H1 (cell line): ENCODE results near the gene CELSR1.

Experiments
- EZH2 ChIP-seq: fragments of 200-600 bp; sonication (generic); IDR thresholded peaks from 2 replicates; pipeline ENCODE4 v1.7.1; 2012; ENCODE audit warnings: low read depth, mild to moderate bottlenecking, moderate library complexity, low read length, inconsistent platforms; ENCODE audit not compliant: severe bottlenecking
- POLR2A ChIP-seq, 2 experiments: IDR thresholded peaks; 1 replicate in 1 of 2; 2 replicates in 1 of 2; pipeline ENCODE4 v1.6.1; 2011; ENCODE audit warnings: low read depth in 2 of 2, low read length in 2 of 2, mild to moderate bottlenecking in 2 of 2; ENCODE audit errors: control extremely low read depth in 1 of 2
- POLR2AphosphoS5 ChIP-seq: IDR thresholded peaks from 2 replicates; pipeline ENCODE4 v1.6.1; 2011; ENCODE audit warnings: low read depth, low read length
- RAD21 ChIP-seq, 2 experiments: IDR thresholded peaks in 1 of 2; conservative IDR thresholded peaks in 1 of 2; 2 replicates each; pipeline ENCODE4 v1.6.1; 2011; ENCODE audit warnings: low read depth in 2 of 2, low read length in 2 of 2, improper control_type of control experiment in 1 of 2, inconsistent platforms in 1 of 2, mild to moderate bottlenecking in 1 of 2, moderate library complexity in 1 of 2
- TAF1 ChIP-seq: IDR thresholded peaks from 2 replicates; pipeline ENCODE4 v1.6.1; 2011; ENCODE audit warnings: mild to moderate bottlenecking, low read depth, low read length
- TBP ChIP-seq: IDR thresholded peaks from 2 replicates; pipeline ENCODE4 v1.6.1; 2011; ENCODE audit warnings: low read depth, low read length, improper control_type of control experiment
- YY1 ChIP-seq: IDR thresholded peaks from 2 replicates; pipeline ENCODE4 v1.6.1; 2011; ENCODE audit warnings: low read depth, mild to moderate bottlenecking, low read length
- TF ChIP-seq, protein P1 (sequence below): IDR thresholded peaks from 2 replicates; pipeline ENCODE4 v1.6.1; 2012; ENCODE audit warnings: inconsistent platforms
- TF ChIP-seq, protein P2 (sequence below): IDR thresholded peaks from 2 replicates; pipeline ENCODE4 v1.6.1; 2011; ENCODE audit warnings: low read depth, mild to moderate bottlenecking, low read length; ENCODE audit not compliant: insufficient read depth
- TF ChIP-seq, protein P3 (sequence below), 3 experiments: IDR thresholded peaks; 1 replicate in 2 of 3; 2 replicates in 1 of 3; pipeline versions ENCODE4 v1.5.1 to v1.6.1; 2011; ENCODE audit warnings: low read length in 3 of 3, mild to moderate bottlenecking in 3 of 3, inconsistent platforms in 2 of 3, low read depth in 1 of 3, moderate library complexity in 1 of 3; ENCODE audit not compliant: insufficient read depth in 1 of 3; ENCODE audit errors: control extremely low read depth in 1 of 3

DNA sequence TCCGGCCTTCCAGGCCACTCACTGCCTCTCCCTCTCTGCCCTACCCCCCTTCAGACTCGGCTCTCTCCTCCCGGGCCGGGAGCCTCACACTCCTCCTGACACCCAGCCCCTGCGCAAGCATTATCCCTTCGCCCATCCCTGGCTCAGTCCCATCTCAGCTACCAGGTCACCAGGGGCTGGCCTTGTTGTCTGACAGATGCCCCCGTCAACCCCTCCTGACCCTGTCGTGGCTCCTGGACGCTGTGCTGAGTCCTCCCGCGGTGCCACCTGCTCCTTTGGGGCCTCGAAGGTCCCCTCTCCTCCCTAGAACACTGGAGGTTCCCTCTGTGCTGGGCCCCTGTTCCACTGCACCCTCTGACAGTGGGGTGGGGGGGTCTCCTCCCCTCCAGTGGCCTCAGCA lies 169.0 kb downstream of the CELSR1 start:
- TF ChIP-seq, protein P1, sequence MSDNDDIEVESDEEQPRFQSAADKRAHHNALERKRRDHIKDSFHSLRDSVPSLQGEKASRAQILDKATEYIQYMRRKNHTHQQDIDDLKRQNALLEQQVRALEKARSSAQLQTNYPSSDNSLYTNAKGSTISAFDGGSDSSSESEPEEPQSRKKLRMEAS, result no peak
- no peak for TF ChIP-seq EZH2
- no peak for TF ChIP-seq TBP
- TF ChIP-seq, protein P2, sequence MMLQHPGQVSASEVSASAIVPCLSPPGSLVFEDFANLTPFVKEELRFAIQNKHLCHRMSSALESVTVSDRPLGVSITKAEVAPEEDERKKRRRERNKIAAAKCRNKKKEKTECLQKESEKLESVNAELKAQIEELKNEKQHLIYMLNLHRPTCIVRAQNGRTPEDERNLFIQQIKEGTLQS, result no peak
- TF ChIP-seq, protein P3, sequence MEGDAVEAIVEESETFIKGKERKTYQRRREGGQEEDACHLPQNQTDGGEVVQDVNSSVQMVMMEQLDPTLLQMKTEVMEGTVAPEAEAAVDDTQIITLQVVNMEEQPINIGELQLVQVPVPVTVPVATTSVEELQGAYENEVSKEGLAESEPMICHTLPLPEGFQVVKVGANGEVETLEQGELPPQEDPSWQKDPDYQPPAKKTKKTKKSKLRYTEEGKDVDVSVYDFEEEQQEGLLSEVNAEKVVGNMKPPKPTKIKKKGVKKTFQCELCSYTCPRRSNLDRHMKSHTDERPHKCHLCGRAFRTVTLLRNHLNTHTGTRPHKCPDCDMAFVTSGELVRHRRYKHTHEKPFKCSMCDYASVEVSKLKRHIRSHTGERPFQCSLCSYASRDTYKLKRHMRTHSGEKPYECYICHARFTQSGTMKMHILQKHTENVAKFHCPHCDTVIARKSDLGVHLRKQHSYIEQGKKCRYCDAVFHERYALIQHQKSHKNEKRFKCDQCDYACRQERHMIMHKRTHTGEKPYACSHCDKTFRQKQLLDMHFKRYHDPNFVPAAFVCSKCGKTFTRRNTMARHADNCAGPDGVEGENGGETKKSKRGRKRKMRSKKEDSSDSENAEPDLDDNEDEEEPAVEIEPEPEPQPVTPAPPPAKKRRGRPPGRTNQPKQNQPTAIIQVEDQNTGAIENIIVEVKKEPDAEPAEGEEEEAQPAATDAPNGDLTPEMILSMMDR (IDR thresholded peaks at IDR 0.05; ENCODE audit: control extremely low read depth in 1 of 3, insufficient read depth in 1 of 3, low read depth in 1 of 3, low read length in 3 of 3), result no peak
- no peak for TF ChIP-seq POLR2AphosphoS5
- TF ChIP-seq RAD21 (IDR thresholded peaks at IDR 0.05 in 1 of 2, conservative IDR thresholded peaks at IDR 0.05 in 1 of 2; ENCODE audit: low read depth in 2 of 2, low read length in 2 of 2), result no peak
- TF ChIP-seq YY1, result no peak
- TF ChIP-seq POLR2A (IDR thresholded peaks at IDR 0.05; ENCODE audit: control extremely low read depth in 1 of 2, low read depth in 2 of 2, low read length in 2 of 2), result no peak
- TF ChIP-seq TAF1, result no peak
